Fibroblast of lung (primary cell): ENCODE data around the gene TRIM24.
"Not testable (repeated sequence)": the region's sequence is repeated elsewhere in the genome, so short reads cannot be mapped to it uniquely, and the experiment has no call there.

ENCODE experiments used
- CTCF ChIP-seq, 2 donors: IDR thresholded peaks in 1 of 2; conservative IDR thresholded peaks in 1 of 2; 1 replicate in 1 of 2; 2 replicates in 1 of 2; pipeline ENCODE4 v1.5.1; 2011 to 2012; ENCODE audit warnings: low read length in 2 of 2, control low read depth in 1 of 2, inconsistent platforms in 1 of 2, low read depth in 1 of 2, mild to moderate bottlenecking in 1 of 2
- EZH2 ChIP-seq: IDR thresholded peaks from 2 replicates; pipeline ENCODE4 v1.5.1; 2012; ENCODE audit warnings: low read length, control low read depth, mild to moderate bottlenecking; ENCODE audit errors: missing control alignments

- not testable (repeated sequence) for TF ChIP-seq CTCF (conservative IDR thresholded peaks at IDR 0.05 in 1 of 2, IDR thresholded peaks at IDR 0.05 in 1 of 2; ENCODE audit: low read depth in 1 of 2, low read length in 2 of 2); EZH2
Observed at GRCh38 chr7:138418403-138418802, 41.7 kb upstream of the TRIM24 start.
